Dendritic cell treated with granulocyte-macrophage colony-stimulating factor and Interleukin-4, amounts not matched to agents 40 ng/mL and 50 ng/mL, for 4 days (primary cell): Measurements from ENCODE around the gene CSNK1G2.

Experiments used
- H3K27ac Mint-ChIP-seq: one replicate; pipeline ENCODE4 v1.8.0; 2022; ENCODE audit warnings: mild to moderate bottlenecking, mixed read lengths
- H3K27me3 Mint-ChIP-seq: one replicate; pipeline ENCODE4 v1.8.0; 2022; ENCODE audit warnings: mild to moderate bottlenecking, mixed read lengths
- H3K36me3 Mint-ChIP-seq: one replicate; pipeline ENCODE4 v1.8.0; 2022; ENCODE audit warnings: low read depth, mixed read lengths
- H3K4me1 Mint-ChIP-seq: one replicate; pipeline ENCODE4 v1.8.0; 2022; ENCODE audit warnings: low read depth, mixed read lengths
- H3K4me3 Mint-ChIP-seq: one replicate; pipeline ENCODE4 v1.8.0; 2022; ENCODE audit warnings: mild to moderate bottlenecking, moderate library complexity, mixed read lengths
- H3K9me3 Mint-ChIP-seq: one replicate; pipeline ENCODE4 v1.8.0; 2022; ENCODE audit warnings: mixed read lengths
- intact Hi-C: fragments of 100-400 bp; cut with micrococcal nuclease; formaldehyde crosslinking; loops from one replicate; pipeline ENCODE4 v1.15.0; 2022

The CSNK1G2 gene

DNA sequence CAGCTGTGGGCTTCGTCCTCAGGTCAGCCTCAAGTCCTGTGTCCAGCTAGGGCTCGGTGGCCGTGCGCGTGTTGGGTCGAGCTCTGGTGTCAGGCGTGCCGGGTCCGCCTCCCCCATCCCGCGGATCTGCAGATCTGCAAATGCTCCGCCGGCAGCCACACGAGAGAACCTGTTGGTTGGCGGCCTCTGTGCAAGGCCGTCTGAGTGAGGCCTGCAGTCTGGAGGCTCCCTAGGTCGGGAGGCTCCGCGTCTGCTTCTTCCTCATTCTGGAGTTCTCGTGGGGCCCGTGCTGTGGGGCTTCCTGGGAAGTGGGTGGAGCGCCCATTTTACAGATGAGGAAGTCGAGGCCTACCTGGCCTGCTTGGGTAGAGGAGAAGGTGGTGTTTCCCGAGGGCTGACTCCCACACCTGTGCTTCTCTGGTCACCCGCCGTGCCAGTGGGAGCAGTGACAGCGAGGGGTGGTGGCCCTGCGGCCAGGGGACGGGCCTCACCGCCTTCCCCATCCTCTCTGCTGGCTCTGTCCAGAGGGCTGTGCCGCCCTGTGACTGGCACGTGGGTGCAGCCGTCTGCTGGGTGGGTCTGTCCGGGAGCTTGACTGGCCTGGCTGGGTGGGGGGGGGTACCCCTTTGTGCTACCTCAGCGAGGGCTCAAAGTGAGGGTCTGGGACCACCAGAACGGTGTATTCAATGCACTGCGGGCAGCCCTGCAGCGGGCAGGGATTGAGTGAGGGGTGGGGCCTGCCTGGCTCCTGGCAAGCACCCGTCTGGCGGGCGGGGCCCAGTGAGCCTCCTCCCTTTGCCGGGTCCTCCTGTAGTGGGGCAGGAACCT lies 3.3 kb downstream of the CSNK1G2 start:
- H3K4me1 Mint-ChIP-seq, result peaks cover 68% of the 10 kb centered on the region
- no peaks in the 10 kb centered on the region for H3K9me3 Mint-ChIP-seq
- peak overlapping the region; percentile 97 for H3K27ac Mint-ChIP-seq
- H3K4me3 Mint-ChIP-seq, result peak overlapping the region; percentile 93
- no peaks in the 10 kb centered on the region for H3K27me3 Mint-ChIP-seq
- H3K36me3 Mint-ChIP-seq, result peaks cover 48% of the 10 kb centered on the region
- intact Hi-C loops, result no loop called here

DNA sequence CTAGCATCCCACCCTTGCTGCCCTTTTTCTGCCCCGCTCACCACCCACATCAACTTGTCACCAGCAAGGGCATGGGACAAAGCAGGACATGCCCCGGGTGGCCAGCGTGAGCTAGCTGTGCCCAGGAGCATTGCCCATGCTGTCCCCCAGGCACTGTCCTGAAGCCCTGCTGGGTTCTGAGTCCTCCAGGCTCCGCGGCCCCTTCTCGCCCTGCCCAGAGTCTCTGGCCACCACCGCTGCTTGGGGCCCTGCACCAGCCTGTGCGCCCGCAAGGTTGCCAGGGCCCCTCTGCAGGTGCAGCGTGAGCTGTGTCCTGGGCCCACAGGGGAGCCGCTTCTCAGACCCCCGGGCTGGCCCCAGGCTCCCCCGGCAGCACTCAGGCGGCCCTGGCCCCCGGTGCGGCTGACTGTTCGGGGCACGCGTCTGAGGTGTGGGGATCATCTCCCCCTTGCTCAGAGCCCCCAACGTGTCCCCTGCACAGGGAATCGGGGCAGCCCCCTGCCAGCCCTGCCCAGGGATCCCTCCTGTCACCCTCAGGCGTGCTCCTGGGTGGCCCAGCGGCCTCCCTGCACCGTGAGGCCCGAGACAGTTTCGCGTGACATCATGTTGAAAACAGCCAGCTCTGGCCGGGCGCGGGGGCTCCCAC lies 4.1 kb downstream of the CSNK1G2 start:
- Mint-ChIP-seq H3K27ac (peak overlapping the region; percentile 97), H3K4me3 (peak overlapping the region; percentile 93), H3K9me3 (no peaks in the 10 kb centered on the region), H3K27me3 (no peaks in the 10 kb centered on the region), H3K4me1 (peaks cover 68% of the 10 kb centered on the region), H3K36me3 (peaks cover 55% of the 10 kb centered on the region)
- intact Hi-C loops, result no loop called here

DNA sequence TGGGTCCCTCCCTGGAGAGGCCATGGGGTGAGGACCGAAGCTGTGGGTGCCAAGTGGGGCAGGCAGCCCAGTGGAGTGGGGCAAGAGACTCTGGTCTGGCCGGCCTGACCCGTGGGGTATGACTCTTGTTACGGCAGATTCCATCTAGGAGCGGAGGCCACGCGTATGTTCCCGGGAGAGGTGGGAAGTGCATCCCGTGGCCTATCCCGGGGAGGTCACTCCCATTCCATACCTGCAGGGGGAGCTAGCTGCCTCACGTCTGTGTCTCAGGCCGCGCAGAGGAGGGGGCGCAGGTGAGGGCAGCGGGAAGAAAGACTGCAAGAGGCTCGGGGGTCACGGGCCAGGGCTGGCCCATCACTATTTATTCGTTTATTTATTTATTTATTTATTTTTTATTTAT lies 4.9 kb downstream of the CSNK1G2 start:
- Mint-ChIP-seq H3K4me3 (no peak overlapping the region), H3K36me3 (peaks cover 64% of the 10 kb centered on the region), H3K4me1 (peaks cover 75% of the 10 kb centered on the region)

DNA sequence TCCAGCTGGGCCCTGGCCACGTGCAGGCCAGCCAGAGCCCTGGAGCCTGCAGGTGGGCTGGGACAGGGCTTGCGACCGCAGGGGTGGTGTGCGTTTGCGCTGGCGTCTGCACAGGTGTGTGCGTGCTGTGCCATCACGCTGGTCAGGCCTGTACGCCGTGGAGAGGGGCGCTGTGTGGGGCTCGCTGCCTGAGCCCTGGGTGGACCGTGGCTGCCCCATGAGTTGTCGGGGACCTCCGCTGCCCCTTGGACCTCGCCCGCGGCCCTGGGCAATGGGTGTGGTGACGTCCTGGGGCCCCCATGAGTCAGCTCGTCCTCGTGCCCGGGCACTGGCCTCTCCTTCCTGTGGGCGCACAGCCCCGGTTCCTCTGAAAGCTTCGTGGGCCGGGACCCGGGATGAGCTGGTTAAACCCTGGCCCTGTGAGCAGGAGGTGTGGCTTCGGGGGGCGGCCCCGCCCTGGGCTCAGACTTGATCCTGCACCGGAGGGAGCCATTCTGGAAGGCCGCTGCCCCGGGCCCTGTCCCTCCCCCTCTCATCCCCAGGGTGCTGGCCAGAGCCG lies 6.8 kb downstream of the CSNK1G2 start:
- Mint-ChIP-seq H3K27me3 (no peaks in the 10 kb centered on the region), H3K4me1 (peaks cover 91% of the 10 kb centered on the region), H3K27ac (peak overlapping the region; percentile 28), H3K4me3 (peak overlapping the region; percentile 58), H3K9me3 (no peaks in the 10 kb centered on the region), H3K36me3 (peaks cover 67% of the 10 kb centered on the region)
- intact Hi-C loops, result no loop called here

More for the DNA sequence above, 4.9 kb downstream of the CSNK1G2 start:
- no peaks in the 10 kb centered on the region for H3K9me3 Mint-ChIP-seq
- H3K27ac Mint-ChIP-seq, result peak overlapping the region; percentile 4
- H3K27me3 Mint-ChIP-seq, result no peaks in the 10 kb centered on the region
- intact Hi-C loops, result no loop called here

DNA sequence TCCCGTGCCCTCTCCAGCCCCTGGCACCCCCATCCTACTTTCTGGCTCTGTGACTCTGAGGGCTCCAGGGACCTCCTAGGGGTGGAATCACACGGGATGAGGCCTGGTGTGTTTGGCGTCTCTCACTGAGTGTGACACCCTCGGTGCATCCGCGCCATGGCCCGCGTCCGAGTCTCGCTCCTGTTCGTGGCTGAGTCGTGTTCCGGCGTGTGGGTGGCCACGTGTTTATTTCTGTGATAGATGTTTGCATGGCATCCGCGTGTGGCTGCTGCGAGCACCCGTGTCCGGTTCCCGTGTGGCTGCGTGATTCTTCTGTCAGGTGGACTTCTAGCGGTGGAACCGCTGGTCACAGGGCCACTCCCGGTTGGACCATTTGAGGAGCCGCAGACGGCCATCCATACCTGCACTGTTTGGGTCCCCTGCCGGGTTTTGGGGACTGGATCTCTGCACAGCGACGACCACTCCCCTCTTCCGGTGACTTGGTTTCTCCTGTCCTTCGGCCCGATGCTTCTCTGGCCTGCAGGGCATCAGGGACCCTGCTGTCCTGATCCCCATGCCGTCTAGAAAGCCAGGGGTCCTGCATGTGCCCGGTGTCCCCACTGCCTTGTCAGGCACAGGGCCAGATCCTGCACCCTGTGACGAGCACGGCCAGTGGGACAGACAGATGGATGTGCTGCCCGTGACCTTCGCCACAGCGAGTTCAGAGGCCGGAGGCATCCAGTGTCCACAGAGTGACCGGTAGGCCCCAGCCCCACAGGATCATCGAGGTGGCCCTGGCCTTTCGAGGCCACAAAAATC lies 8.5 kb downstream of the CSNK1G2 start:
- Mint-ChIP-seq H3K4me3 (no peak overlapping the region), H3K27me3 (no peaks in the 10 kb centered on the region), H3K27ac (peak overlapping the region; percentile 28)

DNA sequence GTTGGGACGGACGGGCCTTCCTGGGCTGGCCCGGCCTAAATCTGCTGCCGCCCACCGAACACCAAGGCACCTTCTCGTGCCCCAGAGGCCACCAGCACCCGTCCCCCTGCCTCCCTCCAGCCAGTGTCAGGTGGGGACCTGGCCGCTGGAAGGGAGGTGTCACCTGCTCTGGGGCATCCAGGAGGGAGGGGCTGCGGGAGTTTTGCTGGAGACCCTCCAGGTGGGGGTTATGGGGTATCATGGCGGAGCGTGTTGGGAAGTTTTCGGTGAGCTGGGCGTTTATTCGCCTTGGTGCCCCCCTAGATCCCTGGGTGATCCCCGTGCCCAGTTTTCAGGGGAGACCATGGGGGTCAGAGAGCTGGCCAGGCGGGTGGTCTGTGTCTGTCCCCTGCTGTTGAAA lies 9.7 kb downstream of the CSNK1G2 start:
- no peak overlapping the region for H3K4me3 Mint-ChIP-seq
- no peaks in the 10 kb centered on the region for H3K9me3 Mint-ChIP-seq
- H3K36me3 Mint-ChIP-seq, result peaks cover 82% of the 10 kb centered on the region
- peak overlapping the region; percentile 21 for H3K27ac Mint-ChIP-seq
- peaks cover 91% of the 10 kb centered on the region for H3K4me1 Mint-ChIP-seq
- intact Hi-C loops, result no loop called here
- H3K27me3 Mint-ChIP-seq, result no peaks in the 10 kb centered on the region

More for the DNA sequence above, 8.5 kb downstream of the CSNK1G2 start:
- Mint-ChIP-seq H3K4me1 (peaks cover 87% of the 10 kb centered on the region), H3K9me3 (no peaks in the 10 kb centered on the region), H3K36me3 (peaks cover 71% of the 10 kb centered on the region)
- intact Hi-C loops, result no loop called here

DNA sequence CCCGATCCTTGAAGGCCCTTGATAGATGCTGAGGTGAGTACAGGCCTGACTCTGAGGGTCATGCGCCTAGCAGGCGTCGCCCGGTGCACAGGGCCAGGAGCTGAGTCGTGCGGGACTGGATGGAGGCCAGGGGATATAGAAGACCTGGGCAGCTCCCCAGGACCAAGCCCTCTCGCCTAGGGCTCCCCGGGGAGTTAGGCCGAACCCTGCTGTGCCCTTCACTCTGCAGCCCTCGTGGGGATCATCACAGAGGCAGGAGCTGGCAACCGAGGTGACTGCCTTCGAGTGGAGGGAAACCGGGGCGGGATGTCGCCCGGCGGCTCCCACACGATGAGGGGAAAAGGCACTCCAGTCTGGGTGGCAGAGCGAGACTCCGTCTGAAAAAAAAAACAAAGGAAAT lies 11.7 kb downstream of the CSNK1G2 start:
- peaks cover 85% of the 10 kb centered on the region for H3K36me3 Mint-ChIP-seq
- intact Hi-C loops, result no loop called here
- H3K4me1 Mint-ChIP-seq, result peaks cover 75% of the 10 kb centered on the region
- no peak overlapping the region for H3K4me3 Mint-ChIP-seq
- no peak overlapping the region for H3K27ac Mint-ChIP-seq
- H3K9me3 Mint-ChIP-seq, result no peaks in the 10 kb centered on the region
- H3K27me3 Mint-ChIP-seq, result no peaks in the 10 kb centered on the region

DNA sequence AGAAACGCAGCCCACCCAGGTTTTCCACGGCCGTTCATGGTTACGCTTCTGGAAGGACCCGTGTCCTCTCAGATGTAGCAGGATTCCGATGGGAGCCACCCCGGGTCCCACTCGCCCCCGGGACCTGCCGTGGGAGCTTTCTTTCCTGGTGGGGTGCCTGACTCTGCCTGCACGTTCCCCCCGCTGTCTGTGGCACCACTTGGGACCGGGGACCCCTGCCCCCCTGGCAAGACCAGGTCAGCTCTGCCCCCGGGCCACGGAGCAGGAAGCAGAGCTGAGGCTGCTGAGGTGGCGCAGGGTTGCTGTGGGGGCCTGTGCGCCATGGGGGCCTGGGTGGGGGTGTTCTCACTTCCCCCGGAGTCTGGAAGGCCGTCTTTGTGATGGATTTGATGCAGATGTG lies 12.1 kb downstream of the CSNK1G2 start:
- H3K27me3 Mint-ChIP-seq, result no peaks in the 10 kb centered on the region
- H3K4me3 Mint-ChIP-seq, result no peak overlapping the region
- no peaks in the 10 kb centered on the region for H3K9me3 Mint-ChIP-seq
- intact Hi-C loops, result no loop called here
- peaks cover 89% of the 10 kb centered on the region for H3K36me3 Mint-ChIP-seq
- H3K4me1 Mint-ChIP-seq, result peaks cover 71% of the 10 kb centered on the region
- no peak overlapping the region for H3K27ac Mint-ChIP-seq

DNA sequence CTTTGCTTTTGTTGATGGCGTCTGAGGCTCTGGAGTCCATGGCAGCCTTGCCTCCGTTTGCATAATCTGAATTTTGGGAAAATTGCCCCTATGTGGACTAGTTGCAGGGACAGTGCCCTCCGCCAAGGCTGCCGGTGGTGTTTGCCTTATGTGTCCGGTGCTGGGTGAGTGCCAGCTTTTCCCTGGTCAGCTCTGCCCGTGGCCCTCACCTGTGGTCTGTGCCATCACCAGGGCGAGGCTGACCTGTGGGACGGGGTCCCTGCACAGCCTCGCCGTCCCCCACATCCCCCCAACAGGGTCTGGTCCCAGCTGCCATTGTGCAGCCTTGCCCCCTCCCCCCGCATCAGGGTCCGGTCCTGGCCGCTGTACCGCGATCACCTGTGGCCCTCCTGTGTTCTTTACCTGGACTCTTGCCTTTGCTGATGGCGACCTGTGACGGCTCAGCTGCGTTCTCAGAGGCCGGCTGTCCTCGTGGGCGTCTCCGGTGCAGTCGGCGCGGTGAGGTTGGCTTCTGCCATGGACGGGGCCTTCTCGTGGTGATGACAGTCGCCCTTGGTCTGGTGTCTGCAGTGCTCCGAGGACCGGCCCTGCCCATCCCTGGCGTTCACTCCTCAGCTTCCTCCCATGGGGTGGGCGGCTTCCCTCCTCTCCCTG lies 12.6 kb downstream of the CSNK1G2 start:
- no peaks in the 10 kb centered on the region for H3K9me3 Mint-ChIP-seq
- no peak overlapping the region for H3K4me3 Mint-ChIP-seq
- no peak overlapping the region for H3K27ac Mint-ChIP-seq
- peaks cover 90% of the 10 kb centered on the region for H3K36me3 Mint-ChIP-seq
- H3K4me1 Mint-ChIP-seq, result peaks cover 66% of the 10 kb centered on the region
- no peaks in the 10 kb centered on the region for H3K27me3 Mint-ChIP-seq
- intact Hi-C loops, result no loop called here

DNA sequence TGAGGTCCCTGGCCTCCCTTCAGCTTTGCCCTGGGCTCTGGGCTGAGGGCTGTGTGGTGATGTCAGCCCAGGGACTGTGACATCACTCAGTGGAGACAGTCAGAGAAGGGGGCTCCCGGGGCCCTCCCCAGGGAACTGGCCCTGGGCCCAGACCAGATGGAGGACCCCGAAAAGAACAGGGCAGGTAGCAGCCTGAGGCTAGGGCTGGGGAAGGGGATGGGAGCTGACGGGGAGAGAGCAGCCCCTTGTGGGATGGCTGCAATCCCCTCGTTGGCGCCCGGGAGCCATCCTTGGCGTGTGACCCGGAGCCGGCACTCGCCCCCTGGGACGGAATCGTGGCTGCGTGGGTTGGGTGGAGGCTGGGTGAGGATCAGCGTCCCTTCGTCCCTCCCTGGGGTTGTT lies 13.6 kb downstream of the CSNK1G2 start:
- H3K36me3 Mint-ChIP-seq, result peaks cover 89% of the 10 kb centered on the region
- intact Hi-C loops, result no loop called here
- no peaks in the 10 kb centered on the region for H3K27me3 Mint-ChIP-seq

DNA sequence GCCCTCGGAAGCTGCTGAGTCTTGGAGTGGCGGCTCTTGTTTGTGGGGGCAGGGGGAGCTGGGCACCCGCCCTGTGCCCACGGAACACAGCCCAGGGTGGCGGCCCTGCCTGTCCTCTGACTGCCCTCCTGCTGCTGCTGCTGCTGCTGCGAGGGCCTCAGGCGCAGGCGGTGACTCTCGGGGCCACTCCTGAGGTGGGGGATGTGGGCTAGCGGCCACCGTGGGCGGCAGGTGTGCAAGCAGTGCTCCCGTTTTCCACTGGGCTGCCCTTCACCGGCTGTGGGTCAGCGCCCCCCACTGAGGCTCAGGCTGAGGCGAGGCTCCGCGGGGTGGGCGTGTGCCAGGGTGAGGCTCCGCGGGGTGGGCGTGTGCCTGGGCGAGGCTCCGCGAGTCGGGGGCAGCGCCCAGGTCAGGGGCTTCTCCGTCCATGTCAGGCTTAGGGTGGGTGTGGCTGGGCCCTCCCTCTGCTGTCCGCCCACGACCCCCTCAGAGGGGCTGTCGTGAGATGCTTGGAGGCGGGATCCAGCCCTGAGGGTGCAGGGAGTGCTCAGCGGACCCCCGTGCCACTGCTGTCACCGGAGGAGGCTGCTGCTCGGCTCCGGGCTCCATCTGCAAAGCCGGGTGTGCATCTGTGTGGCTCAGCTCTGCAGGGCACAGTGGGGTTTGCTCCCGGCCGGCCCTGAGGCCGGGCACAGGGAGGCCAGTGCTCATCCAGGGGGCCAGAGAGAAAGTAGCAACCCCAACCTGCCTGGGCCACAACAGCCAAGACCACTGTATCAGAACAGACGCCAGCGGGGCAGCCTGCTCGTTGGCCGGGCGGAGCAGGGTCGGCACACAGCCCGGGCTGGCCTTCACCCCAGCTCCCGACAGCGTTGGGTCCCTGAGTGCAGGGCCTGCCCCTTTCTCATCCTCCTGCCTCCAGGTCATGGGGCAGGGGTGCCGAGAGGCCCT lies 14.5 kb downstream of the CSNK1G2 start:
- intact Hi-C loops, result no loop called here
- H3K4me3 Mint-ChIP-seq, result no peak overlapping the region
- H3K36me3 Mint-ChIP-seq, result peaks cover 89% of the 10 kb centered on the region
- H3K27ac Mint-ChIP-seq, result no peak overlapping the region
- no peaks in the 10 kb centered on the region for H3K27me3 Mint-ChIP-seq
- peaks cover 59% of the 10 kb centered on the region for H3K4me1 Mint-ChIP-seq
- no peaks in the 10 kb centered on the region for H3K9me3 Mint-ChIP-seq

More for the DNA sequence above, 13.6 kb downstream of the CSNK1G2 start:
- Mint-ChIP-seq H3K27ac (peak overlapping the region; percentile 22), H3K4me1 (peaks cover 57% of the 10 kb centered on the region), H3K9me3 (no peaks in the 10 kb centered on the region), H3K4me3 (no peak overlapping the region)

DNA sequence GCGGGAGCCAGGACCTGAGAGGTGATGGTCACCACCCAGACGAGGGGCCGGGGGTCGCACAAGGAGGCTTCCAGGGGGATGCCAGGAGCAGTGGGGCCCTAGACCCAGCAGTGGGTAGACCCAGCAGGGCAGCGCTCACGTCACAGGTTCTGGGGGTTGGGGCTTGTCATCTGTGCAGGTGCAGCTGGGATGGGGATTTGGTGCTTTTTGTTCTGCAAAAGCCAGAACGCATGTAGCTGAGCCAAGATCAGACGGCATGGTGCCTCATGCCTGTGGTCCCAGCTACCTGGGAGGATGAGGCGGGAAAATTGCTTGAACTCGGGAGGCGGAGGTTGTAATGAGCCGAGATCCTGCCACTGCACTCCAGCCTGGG lies 15.1 kb downstream of the CSNK1G2 start:
- H3K27ac Mint-ChIP-seq, result no peak overlapping the region
- no peaks in the 10 kb centered on the region for H3K9me3 Mint-ChIP-seq
- peaks cover 59% of the 10 kb centered on the region for H3K4me1 Mint-ChIP-seq
- intact Hi-C loops, result no loop called here
- H3K27me3 Mint-ChIP-seq, result no peaks in the 10 kb centered on the region
- no peak overlapping the region for H3K4me3 Mint-ChIP-seq
- H3K36me3 Mint-ChIP-seq, result peaks cover 89% of the 10 kb centered on the region
